HG02610 (cell line): ENCODE measurements around the gene HTRA2.
"Not testable (repeated sequence)": the region's sequence is repeated elsewhere in the genome, so short reads cannot be mapped to it uniquely, and the experiment has no call there.

Source experiments
- ATAC-seq: cut with Tn5 transposase; IDR thresholded peaks from one replicate; pipeline ENCODE4 v1.9.1; 2021; ENCODE audit warnings: mild to moderate bottlenecking, moderate library complexity; ENCODE audit not compliant: unreplicated experiment

HTRA2 gene

GRCh38 chr2:74558284-74559230, 28.8 kb downstream of the HTRA2 start:
- ATAC-seq: no peak

GRCh38 chr2:74559912-74560311, 30.2 kb downstream of the HTRA2 start:
- ATAC-seq: no peak

GRCh38 chr2:74560591-74560990, 30.9 kb downstream of the HTRA2 start:
- no peak for ATAC-seq

GRCh38 chr2:74561022-74561421, 31.3 kb downstream of the HTRA2 start:
- ATAC-seq: not testable (repeated sequence)

GRCh38 chr2:74562126-74562775, 32.5 kb downstream of the HTRA2 start:
- no peak for ATAC-seq

GRCh38 chr2:74564222-74564621, 34.5 kb downstream of the HTRA2 start:
- ATAC-seq: no peak

- peak; percentile 3 for ATAC-seq
Observed at GRCh38 chr2:74566076-74566753, 36.5 kb downstream of the HTRA2 start.

- peak; percentile 30 for ATAC-seq
Observed at GRCh38 chr2:74566754-74567085, 37.0 kb downstream of the HTRA2 start.

- ATAC-seq: no peak
Observed at GRCh38 chr2:74567881-74568280, 38.1 kb downstream of the HTRA2 start.

- no peak for ATAC-seq
Observed at GRCh38 chr2:74569686-74570085, 40.0 kb downstream of the HTRA2 start.

- peak; percentile 83 for ATAC-seq
Observed at GRCh38 chr2:74571058-74571457, 41.3 kb downstream of the HTRA2 start.

- no peak for ATAC-seq
Observed at GRCh38 chr2:74572178-74572925, 42.6 kb downstream of the HTRA2 start.

GRCh38 chr2:74573747-74574562, 44.2 kb downstream of the HTRA2 start:
- no peak for ATAC-seq

GRCh38 chr2:74575320-74575719, 45.6 kb downstream of the HTRA2 start:
- no peak for ATAC-seq

- ATAC-seq: no peak
Observed at GRCh38 chr2:74576211-74576862, 46.6 kb downstream of the HTRA2 start.

GRCh38 chr2:74576863-74577229, 47.1 kb downstream of the HTRA2 start:
- no peak for ATAC-seq

- peak; percentile 44 for ATAC-seq
Observed at GRCh38 chr2:74577448-74577847, 47.7 kb downstream of the HTRA2 start.

GRCh38 chr2:74578408-74578807, 48.7 kb downstream of the HTRA2 start:
- peak; percentile 66 for ATAC-seq

- no peak for ATAC-seq
Observed at GRCh38 chr2:74581463-74581862, 51.7 kb downstream of the HTRA2 start.

GRCh38 chr2:74582184-74582583, 52.5 kb downstream of the HTRA2 start:
- no peak for ATAC-seq
